GM19467 (cell line): ENCODE measurements around the gene CAAP1.
"Not testable (repeated sequence)": the region's sequence is repeated elsewhere in the genome, so short reads cannot be mapped to it uniquely, and the experiment has no call there.

Experiments used
- ATAC-seq: cut with Tn5 transposase; IDR thresholded peaks from one replicate; pipeline ENCODE4 v1.9.1; 2021; ENCODE audit warnings: mild to moderate bottlenecking, moderate library complexity; ENCODE audit not compliant: unreplicated experiment

CAAP1 gene

GRCh38 chr9:26892251-26893029 is at the start of gene CAAP1:
Gene CAAP1, minus strand, starts transcription at chr9:26892802. Its CDS starts 87 bp downstream, at chr9:26892715.
- ATAC-seq = peak; percentile 89

GRCh38 chr9:26940779-26941178 is 48.2 kb upstream of the CAAP1 start:
- ATAC-seq = no peak

- ATAC-seq = no peak
Measured at GRCh38 chr9:26939955-26940711, 47.5 kb upstream of the CAAP1 start.

- ATAC-seq = no peak
Measured at GRCh38 chr9:26937816-26938371, 45.3 kb upstream of the CAAP1 start.

GRCh38 chr9:26935847-26936246 is 43.2 kb upstream of the CAAP1 start:
- no peak for ATAC-seq

GRCh38 chr9:26928902-26929495 is 36.4 kb upstream of the CAAP1 start:
- no peak for ATAC-seq

GRCh38 chr9:26925609-26926008 is 33.0 kb upstream of the CAAP1 start:
- ATAC-seq = no peak

- no peak for ATAC-seq
Measured at GRCh38 chr9:26919698-26920097, 27.1 kb upstream of the CAAP1 start.

GRCh38 chr9:26913138-26913668 is 20.6 kb upstream of the CAAP1 start:
- no peak for ATAC-seq

- ATAC-seq = no peak
Measured at GRCh38 chr9:26904671-26905070, 12.1 kb upstream of the CAAP1 start.

- ATAC-seq = no peak
Measured at GRCh38 chr9:26904070-26904469, 11.5 kb upstream of the CAAP1 start.

GRCh38 chr9:26893030-26893676 is 551 bp upstream of the CAAP1 start:
- no peak for ATAC-seq

- ATAC-seq = no peak
Measured at GRCh38 chr9:26891726-26892125, 876 bp downstream of the CAAP1 start.

- no peak for ATAC-seq
Measured at GRCh38 chr9:26888271-26888670, 4.3 kb downstream of the CAAP1 start.

- ATAC-seq = no peak
Measured at GRCh38 chr9:26882154-26882553, 10.4 kb downstream of the CAAP1 start.

- ATAC-seq = no peak
Measured at GRCh38 chr9:26880262-26880661, 12.3 kb downstream of the CAAP1 start.

- ATAC-seq = not testable (repeated sequence)
Measured at GRCh38 chr9:26875155-26875554, 17.4 kb downstream of the CAAP1 start.

- no peak for ATAC-seq
Measured at GRCh38 chr9:26870292-26870691, 22.3 kb downstream of the CAAP1 start.

GRCh38 chr9:26863074-26863473 is 29.5 kb downstream of the CAAP1 start:
- ATAC-seq = no peak

GRCh38 chr9:26856413-26857032 is 36.1 kb downstream of the CAAP1 start:
- peak; percentile 91 for ATAC-seq
